GM21526 (cell line): ENCODE measurements around the gene RPUSD1.
"Not testable (repeated sequence)": the region's sequence is repeated elsewhere in the genome, so short reads cannot be mapped to it uniquely, and the experiment has no call there.

Source experiments
- ATAC-seq: cut with Tn5 transposase; IDR thresholded peaks from one replicate; pipeline ENCODE4 v1.9.1; 2021; ENCODE audit warnings: moderate library complexity; ENCODE audit not compliant: unreplicated experiment, low FRiP score

RPUSD1 gene

DNA sequence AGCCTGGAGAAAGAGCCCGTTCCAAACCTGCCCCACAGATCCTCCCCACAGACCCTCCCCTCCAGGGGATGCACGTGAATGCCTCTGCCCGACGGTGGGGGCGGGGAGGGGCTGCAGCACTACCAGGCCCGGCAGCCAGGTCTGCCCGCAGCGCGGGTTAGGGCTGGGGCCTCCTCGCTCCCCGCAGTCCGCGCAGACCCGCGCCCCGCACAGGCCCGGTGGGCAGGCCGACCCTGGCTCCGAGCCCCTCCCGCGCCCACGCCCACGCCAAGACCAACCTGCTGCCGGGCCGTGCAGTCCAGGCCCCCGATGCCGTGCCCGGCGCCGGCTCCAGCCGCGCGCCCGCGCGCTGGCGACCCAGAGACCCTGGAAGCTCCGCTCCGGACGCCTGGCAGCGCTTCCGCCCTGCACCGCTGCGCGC lies at the start of gene RPUSD1:
Gene RPUSD1 (minus strand): TSS at position 404 of the 421 bp plus-strand sequence. CDS start 644 bp downstream, outside the sequence.
- ATAC-seq = peak; percentile 15

DNA sequence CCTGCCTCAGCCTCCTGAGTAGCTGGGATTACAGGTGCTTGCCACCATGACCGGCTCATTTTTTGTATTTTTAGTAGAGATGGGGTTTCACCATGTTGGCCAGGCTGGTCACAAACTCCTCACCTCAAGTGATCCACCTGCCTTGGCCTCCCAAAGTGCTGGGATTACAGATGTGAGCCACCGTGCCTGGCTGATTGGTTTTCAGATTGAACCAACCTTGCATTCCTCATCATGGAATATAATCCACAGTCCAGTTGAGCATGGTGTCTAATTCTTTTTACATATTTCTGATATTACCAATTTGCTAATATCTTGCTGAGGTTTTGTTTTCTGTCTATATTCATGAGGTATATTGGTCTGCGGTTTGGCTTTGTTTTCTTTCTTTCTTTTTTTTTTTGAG lies 48.6 kb upstream of the RPUSD1 start:
- ATAC-seq = not testable (repeated sequence)

- ATAC-seq = no peak
Measured at GRCh38 chr16:836221-836620, 48.0 kb upstream of the RPUSD1 start.

GRCh38 chr16:835373-835772 lies 47.2 kb upstream of the RPUSD1 start:
- ATAC-seq = no peak

DNA sequence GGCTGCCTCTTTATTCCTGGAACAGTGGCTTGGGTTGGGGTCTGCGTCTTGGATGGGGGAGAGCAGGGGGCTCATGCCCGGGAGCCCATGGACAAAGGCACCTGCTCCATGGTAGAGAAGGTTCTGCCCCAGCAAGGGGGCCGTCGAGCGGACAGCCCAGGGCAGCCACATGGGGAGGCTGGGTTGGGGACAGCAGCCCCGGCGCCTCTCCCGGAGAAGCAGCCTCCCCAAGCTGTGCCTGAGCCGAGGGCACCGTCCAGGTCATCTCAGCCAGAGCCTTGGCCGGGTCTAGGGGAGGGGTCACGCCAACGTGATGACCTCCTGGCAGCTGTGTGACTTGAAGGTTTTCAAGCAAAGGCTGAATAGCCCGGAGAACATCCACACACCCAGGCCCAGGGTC lies 45.2 kb upstream of the RPUSD1 start:
- ATAC-seq = no peak

DNA sequence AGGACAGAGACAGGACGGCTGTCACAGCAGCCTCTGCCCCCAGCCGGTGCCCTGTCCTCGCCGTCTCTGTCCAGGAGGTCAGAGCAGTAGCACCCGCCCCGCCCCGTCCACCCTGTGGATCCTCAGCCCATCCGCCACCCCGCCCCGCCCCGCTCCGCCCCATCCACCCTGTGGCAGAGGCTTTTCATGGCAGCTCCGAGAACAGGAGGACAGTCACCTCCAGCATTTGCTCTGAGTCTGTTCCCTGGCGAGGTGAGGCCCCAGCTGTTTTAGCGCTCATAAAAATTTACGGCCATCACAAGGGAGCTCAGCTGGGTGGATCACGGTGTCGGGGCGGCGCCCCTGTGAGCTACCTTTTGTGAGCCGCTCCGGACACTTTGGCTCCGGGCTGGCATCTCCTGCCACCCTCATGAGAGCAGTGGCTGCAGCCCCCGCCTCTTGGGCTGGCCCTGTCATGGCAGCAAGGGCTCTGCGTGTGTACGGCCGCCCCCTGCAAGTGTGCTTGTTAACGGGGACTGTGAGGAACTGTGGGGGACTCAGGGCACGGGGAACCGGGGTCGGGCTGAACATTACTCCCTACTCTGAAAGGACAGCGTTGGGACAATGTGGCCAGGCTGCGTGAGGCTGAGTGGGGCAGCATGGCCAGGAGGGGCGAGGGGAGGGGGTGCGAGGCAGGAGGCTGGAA lies 44.6 kb upstream of the RPUSD1 start:
- ATAC-seq = no peak

DNA sequence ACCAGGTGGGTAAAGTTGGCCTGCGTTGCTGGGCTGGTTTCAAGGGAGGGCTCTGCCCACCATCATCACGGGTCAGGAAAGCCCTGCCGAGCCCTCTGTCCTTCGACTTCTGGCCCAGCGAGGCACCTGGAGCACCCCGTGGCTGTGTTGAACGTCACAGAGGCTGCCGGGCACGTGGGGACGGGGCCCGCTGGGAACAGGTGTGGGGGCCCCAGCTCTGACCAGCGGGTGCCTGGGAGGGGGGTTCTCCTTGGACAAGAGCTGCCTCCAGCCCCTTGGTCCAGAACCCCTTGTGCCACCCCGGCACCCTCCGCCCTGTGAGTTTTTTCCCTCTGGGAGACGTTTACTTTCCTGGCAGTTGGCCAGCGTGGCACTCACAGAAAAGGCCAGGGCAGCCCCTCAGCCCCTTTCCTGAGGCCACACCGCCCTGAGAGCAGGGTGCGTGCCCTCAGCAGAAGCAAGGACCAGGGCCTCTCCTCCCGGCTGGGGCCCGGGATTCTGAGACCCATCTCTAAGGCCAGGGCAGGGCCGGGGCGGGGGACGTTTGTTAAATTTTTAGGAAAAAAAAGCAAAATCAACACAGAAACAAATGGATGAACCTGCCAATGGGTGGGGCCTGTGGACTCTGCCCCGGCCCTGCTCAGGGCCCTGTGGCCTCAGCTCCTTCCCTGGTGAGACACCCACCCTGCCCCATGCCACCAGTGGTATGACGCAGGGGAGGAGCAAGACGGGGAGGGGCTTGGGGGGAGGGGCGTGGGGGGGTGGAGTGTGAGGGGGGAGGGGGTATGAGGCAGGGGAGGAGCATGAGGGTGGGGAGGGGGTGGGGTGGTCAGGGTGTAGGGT lies 43.6 kb upstream of the RPUSD1 start:
- ATAC-seq = no peak

- no peak for ATAC-seq
Measured at GRCh38 chr16:830871-831570, 42.8 kb upstream of the RPUSD1 start.

- ATAC-seq = no peak
Measured at GRCh38 chr16:830107-830870, 42.1 kb upstream of the RPUSD1 start.

DNA sequence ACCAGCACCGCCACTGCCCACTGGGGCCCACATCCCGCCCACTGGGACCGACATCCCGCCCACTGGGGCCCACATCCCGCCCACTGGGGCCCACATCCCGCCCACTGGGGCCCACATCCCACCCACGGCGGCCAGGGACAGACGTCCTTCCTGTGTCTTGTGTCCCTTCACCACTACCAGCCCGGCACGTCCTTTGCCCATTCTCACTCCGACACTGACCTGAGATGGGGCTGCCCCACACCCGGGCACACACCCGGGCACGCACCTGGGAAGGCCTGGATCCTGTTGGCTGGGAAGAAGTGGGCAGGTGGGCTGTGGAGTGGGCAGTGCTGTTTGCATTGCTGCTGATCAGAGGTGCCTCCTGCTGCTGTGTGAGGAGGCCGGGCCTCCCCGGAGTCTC lies 40.7 kb upstream of the RPUSD1 start:
- ATAC-seq = no peak

- ATAC-seq = no peak
Measured at GRCh38 chr16:827513-827912, 39.3 kb upstream of the RPUSD1 start.

GRCh38 chr16:825341-826061 lies 37.3 kb upstream of the RPUSD1 start:
- no peak for ATAC-seq

DNA sequence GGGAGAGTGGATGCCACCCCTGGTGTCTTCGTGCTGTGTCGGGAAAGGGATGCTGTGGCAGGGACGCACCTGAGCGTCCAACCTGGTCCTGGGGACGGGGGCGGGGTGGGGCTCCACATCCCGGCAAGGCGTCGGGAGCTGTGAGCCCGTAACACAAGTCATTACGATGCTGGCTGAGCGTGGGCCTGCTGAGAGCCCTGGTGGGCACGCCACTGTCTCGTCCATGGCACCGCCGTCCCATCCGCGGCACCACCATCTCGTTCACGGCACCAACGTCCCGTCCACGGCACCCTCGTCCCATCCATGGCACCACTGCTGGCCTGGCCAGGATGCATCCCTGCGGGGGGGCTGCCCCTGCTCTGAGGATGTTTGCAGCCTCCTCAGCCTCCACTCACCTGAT lies 36.4 kb upstream of the RPUSD1 start:
- ATAC-seq = no peak

DNA sequence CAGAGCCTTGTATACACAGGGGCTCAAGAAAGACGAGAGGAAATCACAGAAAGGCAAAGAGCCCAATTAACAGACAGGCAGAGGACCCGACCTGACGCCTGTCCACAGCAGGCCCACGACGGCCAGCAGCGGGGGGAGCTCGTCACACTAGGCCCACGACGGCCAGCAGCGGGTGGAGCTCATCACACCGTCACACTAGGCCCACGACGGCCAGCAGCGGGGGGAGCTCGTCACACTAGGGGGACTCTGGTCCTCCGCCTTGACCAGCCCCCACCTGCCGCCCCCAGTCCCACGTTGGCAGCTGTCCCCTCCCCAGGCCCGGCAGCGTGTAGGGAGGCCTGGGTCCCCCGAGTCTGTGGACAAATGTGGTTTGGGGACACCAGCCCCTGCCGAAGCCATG lies 36.0 kb upstream of the RPUSD1 start:
- ATAC-seq = no peak

- no peak for ATAC-seq
Measured at GRCh38 chr16:822909-823297, 34.7 kb upstream of the RPUSD1 start.

- ATAC-seq = no peak
Measured at GRCh38 chr16:822174-822908, 34.2 kb upstream of the RPUSD1 start.

GRCh38 chr16:821751-822150 lies 33.6 kb upstream of the RPUSD1 start:
- no peak for ATAC-seq

- ATAC-seq = no peak
Measured at GRCh38 chr16:820748-821147, 32.6 kb upstream of the RPUSD1 start.

GRCh38 chr16:820044-820408 lies 31.8 kb upstream of the RPUSD1 start:
- not testable (repeated sequence) for ATAC-seq
